Transverse colon (tissue), 4 donors: ENCODE measurements around the gene POLRMT. TPM values are rescaled to one million over a fixed set of nuclear protein-coding genes. Genes with fewer than 3 reads are reported as not detected.

Experiments used
- DNase-seq: peaks from one replicate; pipeline ENCODE4 v3.0.0-alpha.2; 2019
- H3K27ac ChIP-seq, 4 donors: fragments of 200-600 bp; sonication (generic); 2 replicates each; pipeline ENCODE4 v1.5.1; 2016 to 2018; ENCODE audit warnings: inconsistent platforms in 4 of 4
- H3K27me3 ChIP-seq: fragments of 200-600 bp; sonication (generic); 2 replicates; pipeline ENCODE4 v1.5.1; 2017; ENCODE audit warnings: inconsistent platforms
- H3K36me3 ChIP-seq, 4 donors: fragments of 200-600 bp; sonication (generic); 2 replicates each; pipeline ENCODE4 v1.5.1; 2017 to 2019; ENCODE audit warnings: inconsistent platforms in 4 of 4
- H3K4me1 ChIP-seq, 4 donors: fragments of 200-600 bp; sonication (generic); 2 replicates each; pipeline ENCODE4 v1.5.1; 2017 to 2020; ENCODE audit warnings: inconsistent platforms in 4 of 4
- H3K4me3 ChIP-seq, 4 donors: fragments of 200-600 bp; sonication (generic); 1 replicate in 1 of 4; 2 replicates in 3 of 4; pipeline versions ENCODE4 v1.5.1 to v1.6.1; 2017 to 2019; ENCODE audit warnings: inconsistent platforms in 4 of 4
- H3K9me3 ChIP-seq, 2 donors: fragments of 200-600 bp; sonication (generic); 2 replicates each; pipeline ENCODE4 v1.5.1; 2017 to 2019; ENCODE audit warnings: inconsistent platforms in 2 of 2
- CTCF ChIP-seq, 5 experiments: fragments of 200-600 bp in 3 of 5; fragments of 450-650 bp in 2 of 5; sonication (generic) in 3 of 5; IDR thresholded peaks; 1 replicate in 2 of 5; 2 replicates in 3 of 5; pipeline ENCODE4 v1.5.1; 2016 to 2017; ENCODE audit warnings: antibody characterized with exemption in 5 of 5, inconsistent platforms in 3 of 5, mild to moderate bottlenecking in 2 of 5, moderate library complexity in 1 of 5
- EP300 ChIP-seq: sonication (generic); formaldehyde crosslinking; IDR thresholded peaks from one replicate; pipeline ENCODE4 v1.6.1; 2017; ENCODE audit warnings: antibody characterized with exemption, low read depth
- POLR2A ChIP-seq: fragments of 450-650 bp; IDR thresholded peaks from one replicate; pipeline ENCODE4 v1.6.1; 2016; ENCODE audit warnings: antibody characterized with exemption, mild to moderate bottlenecking, moderate library complexity
- POLR2AphosphoS5 ChIP-seq, 3 donors: sonication (generic); formaldehyde crosslinking; IDR thresholded peaks; one replicate each; pipeline ENCODE4 v1.6.1; 2016; ENCODE audit warnings: antibody characterized with exemption in 3 of 3
- WGBS, 2 donors: methylation state at CpG; one replicate each; pipeline ENCODE4 v1.1.5; 2018; ENCODE audit warnings: low coverage in 1 of 2; 5-methylcytosine and 5-hydroxymethylcytosine counted together
- in situ Hi-C, 4 donors: fragments of 200-750 bp; cut with MboI; loops; one replicate each; pipeline versions ENCODE4 v1.15.0 to v1.15.1; 2017; ENCODE audit warnings: low sequenced_read_pairs in 3 of 4, low pct_ligation_motif_present in 1 of 4, low pct_unique_long_range_greater_than_20kb in 1 of 4
- intact Hi-C: fragments of 100-400 bp; cut with DNase I; formaldehyde crosslinking; loops from one replicate; pipeline ENCODE4 v1.15.1; 2023; ENCODE audit warnings: low total_unique reads
- total RNA-seq, 4 donors: library from RNA; depleted of rRNA; stranded (reverse); fragments of >200 nt; gene quantifications; one replicate each; pipeline ENCODE4 v1.1.0, GENCODE V29; 2016

POLRMT gene
- total RNA-seq, 4 donors from 2014 or later: 45.9 to 114 (median 63.9) TPM

- Histone ChIP-seq H3K4me3 (peak within 1 kb of the TSS; percentile 84 to 100 (median 98)), H3K27me3 (no peaks in the 10 kb centered on the region), H3K27ac (peak within 1 kb of the TSS; percentile 95 to 97 (median 96)), H3K36me3 (no peaks in the 10 kb centered on the region), H3K9me3 (no peaks in the 10 kb centered on the region), H3K4me1 (peaks cover 39 to 60% (median 53%) of the 10 kb centered on the region in 4 donors)
- DNase-seq: peak; percentile 95
- intact Hi-C loops (no loop called here), in situ Hi-C loops (no loop called here)
- TF ChIP-seq POLR2A: peak; percentile 50
- TF ChIP-seq CTCF (IDR thresholded peaks at IDR 0.05): no peak
- TF ChIP-seq POLR2AphosphoS5 (IDR thresholded peaks at IDR 0.05): peak; percentile 67 to 74 (median 73)
- TF ChIP-seq EP300: no peak
- 2% methylated on average over 51 of the region's 97 CpGs; no CpG with 5 or more reads in 1 of the 2 donors for WGBS, 2 donors
Measured at GRCh38 chr19:662962-663681, 29.8 kb upstream of the POLRMT start, which contains the start of gene RNF126. Gene RNF126 (minus strand): TSS chr19:663214. CDS start chr19:663121, 93 bp downstream.

- peak overlapping the region; percentile 95 to 97 (median 96) for H3K27ac ChIP-seq
- intact Hi-C loops: no loop called here
- in situ Hi-C loops: no loop called here
- peaks cover 45 to 68% (median 60%) of the 10 kb centered on the region in 4 donors for H3K4me1 ChIP-seq
- H3K9me3 ChIP-seq: no peaks in the 10 kb centered on the region
- WGBS, 2 donors: 0% methylated on average over 57 of the region's 81 CpGs; no CpG with 5 or more reads in 1 of the 2 donors
- TF ChIP-seq CTCF (IDR thresholded peaks at IDR 0.05) (no peak), POLR2AphosphoS5 (IDR thresholded peaks at IDR 0.05) (peak in 2 of 3 donors; percentile 41 to 63), POLR2A (peak; percentile 35), EP300 (no peak)
- no peaks in the 10 kb centered on the region for H3K36me3 ChIP-seq
- peak; percentile 81 for DNase-seq
- peak overlapping the region; percentile 84 to 100 (median 98) for H3K4me3 ChIP-seq
- no peaks in the 10 kb centered on the region for H3K27me3 ChIP-seq
Measured at GRCh38 chr19:662207-662961, 29.0 kb upstream of the POLRMT start.

- no peak for TF ChIP-seq EP300
- no peak for TF ChIP-seq CTCF (IDR thresholded peaks at IDR 0.05)
- TF ChIP-seq POLR2A: peak; percentile 29
- TF ChIP-seq POLR2AphosphoS5 (IDR thresholded peaks at IDR 0.05): no peak
- intact Hi-C loops: no loop called here
- Histone ChIP-seq H3K4me1 (peaks cover 48 to 69% (median 60%) of the 10 kb centered on the region in 4 donors), H3K4me3 (peak overlapping the region; percentile 84 to 100 (median 98)), H3K36me3 (no peaks in the 10 kb centered on the region), H3K27me3 (no peaks in the 10 kb centered on the region), H3K9me3 (no peaks in the 10 kb centered on the region), H3K27ac (peak overlapping the region; percentile 95 to 97 (median 96))
- in situ Hi-C loops: no loop called here
- 9% methylated on average over 31 of the region's 31 CpGs; no CpG with 5 or more reads in 1 of the 2 donors for WGBS, 2 donors
- DNase-seq: peak; percentile 71
Measured at GRCh38 chr19:661427-662196, 28.3 kb upstream of the POLRMT start.
